HG03520 (cell line): ENCODE measurements around the gene DAGLB.

Source experiments
- ATAC-seq: cut with Tn5 transposase; IDR thresholded peaks from one replicate; pipeline ENCODE4 v1.9.1; 2021; ENCODE audit warnings: mild to moderate bottlenecking, moderate library complexity; ENCODE audit not compliant: unreplicated experiment

Gene DAGLB, protein sequence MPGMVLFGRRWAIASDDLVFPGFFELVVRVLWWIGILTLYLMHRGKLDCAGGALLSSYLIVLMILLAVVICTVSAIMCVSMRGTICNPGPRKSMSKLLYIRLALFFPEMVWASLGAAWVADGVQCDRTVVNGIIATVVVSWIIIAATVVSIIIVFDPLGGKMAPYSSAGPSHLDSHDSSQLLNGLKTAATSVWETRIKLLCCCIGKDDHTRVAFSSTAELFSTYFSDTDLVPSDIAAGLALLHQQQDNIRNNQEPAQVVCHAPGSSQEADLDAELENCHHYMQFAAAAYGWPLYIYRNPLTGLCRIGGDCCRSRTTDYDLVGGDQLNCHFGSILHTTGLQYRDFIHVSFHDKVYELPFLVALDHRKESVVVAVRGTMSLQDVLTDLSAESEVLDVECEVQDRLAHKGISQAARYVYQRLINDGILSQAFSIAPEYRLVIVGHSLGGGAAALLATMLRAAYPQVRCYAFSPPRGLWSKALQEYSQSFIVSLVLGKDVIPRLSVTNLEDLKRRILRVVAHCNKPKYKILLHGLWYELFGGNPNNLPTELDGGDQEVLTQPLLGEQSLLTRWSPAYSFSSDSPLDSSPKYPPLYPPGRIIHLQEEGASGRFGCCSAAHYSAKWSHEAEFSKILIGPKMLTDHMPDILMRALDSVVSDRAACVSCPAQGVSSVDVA

DNA sequence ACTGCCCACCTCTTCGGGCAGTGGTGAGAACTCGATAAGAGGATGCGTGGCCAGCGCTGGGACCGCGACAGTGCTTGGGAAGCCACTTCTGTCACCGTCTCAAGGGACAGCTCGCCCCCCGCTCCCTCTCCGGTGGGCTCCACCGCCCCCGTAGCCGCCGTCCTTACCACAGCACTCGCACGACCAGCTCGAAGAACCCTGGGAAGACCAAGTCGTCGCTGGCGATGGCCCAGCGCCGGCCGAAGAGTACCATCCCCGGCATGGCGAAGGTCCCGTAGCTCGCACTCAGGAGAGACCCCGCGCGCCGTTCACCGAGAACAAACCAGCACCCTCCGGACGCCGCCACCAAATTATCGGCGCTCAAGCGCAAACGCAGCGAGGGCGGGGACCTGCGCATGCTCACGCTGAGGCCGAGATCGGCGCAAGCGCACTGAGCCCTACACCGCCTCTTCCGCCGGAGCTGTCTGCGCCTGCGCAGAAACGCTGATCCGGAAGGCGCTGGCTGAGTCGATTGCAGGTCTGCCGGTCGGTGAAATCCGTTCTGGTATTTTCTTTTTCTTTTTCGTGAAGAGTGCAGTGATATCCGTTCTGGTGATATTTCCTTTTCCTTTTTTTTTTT is at the start of gene DAGLB:
TSS of gene DAGLB (minus strand) at position 374 of the 619 bp plus-strand sequence. CDS start at position 262, 112 bp downstream.
- peak; percentile 70 for ATAC-seq

DNA sequence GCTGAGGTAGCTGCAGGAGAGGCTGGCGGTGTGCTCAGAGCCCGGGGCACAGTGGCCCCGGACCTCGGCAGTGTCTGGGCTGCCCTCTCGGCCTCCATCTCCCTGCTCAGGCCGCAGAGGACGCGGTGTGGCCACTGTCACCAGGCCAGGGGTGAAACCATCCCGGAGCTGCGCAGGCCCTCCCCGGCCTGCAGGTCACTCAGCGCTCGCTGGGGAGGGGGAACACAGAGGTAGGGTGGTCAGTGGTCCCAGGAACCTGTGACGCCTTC is 49.8 kb upstream of the DAGLB start:
- no peak for ATAC-seq

DNA sequence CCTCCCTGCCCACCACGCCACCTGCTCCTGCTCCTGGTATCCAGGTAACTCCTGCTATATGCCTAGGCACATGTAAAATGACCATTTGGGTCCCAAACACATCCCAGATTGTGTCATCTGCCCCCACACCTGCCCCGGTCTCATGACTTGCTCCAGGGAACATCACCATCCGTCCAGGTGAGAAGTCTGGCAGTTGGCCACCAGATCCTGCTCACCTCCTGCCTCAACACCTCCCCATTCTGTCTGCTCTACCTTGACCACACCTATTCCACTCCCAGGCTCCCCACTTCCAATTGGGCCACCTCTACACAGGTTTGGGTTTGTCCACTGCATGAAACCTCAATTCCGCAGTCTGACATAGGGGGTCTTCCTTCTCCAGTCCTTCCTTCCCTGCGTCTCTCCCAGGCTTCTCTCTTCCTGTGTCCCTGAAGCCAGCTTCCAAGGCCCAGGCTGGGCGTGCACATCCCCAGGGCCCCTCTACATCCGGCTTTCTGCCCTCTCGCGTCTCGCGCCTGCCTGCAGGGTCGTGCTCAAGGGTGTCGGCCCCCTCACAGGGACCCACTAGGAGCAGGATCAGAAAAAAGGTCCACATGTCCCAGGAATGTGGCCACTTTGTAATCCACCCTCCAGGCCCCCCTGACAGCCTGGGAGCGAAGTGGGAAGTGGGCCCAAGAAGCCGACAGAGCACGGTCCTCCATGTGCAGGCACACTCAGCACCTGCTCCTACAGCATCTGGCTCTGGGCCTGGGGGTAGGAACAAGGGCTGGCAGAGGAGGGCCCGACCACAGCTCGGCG is 49.3 kb upstream of the DAGLB start:
- no peak for ATAC-seq

DNA sequence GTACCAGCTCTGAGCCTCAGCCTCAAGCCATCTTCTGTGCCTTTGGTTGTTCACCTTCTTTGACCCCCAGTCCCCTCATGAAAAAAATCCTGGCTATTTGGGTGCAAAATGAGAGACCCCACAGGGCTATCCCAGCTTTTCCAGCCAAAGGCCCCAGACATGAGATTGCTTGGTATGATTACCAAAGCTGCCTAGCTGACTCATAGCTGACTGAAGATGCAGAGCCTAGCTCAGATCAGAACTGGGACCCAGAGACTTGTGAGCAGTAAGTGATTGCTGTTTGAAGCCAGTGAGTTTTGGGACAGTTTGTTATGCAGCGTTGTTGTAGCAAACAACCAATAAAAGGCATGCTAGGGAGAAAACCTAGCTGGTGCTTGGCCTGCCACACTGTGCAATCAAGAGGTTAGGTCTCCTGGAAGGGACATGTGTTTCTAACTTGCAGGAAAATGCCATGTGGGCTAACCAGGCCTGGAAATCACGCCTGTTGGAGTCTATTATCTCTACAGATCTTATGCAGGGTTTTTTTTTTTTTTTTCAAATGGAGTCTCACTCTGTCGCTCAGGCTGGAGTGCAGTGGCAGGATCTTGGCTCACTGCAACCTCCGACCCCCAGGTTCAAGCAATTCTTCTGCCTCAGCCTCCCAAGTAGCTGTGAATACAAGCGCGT is 48.0 kb upstream of the DAGLB start:
- ATAC-seq = no peak

DNA sequence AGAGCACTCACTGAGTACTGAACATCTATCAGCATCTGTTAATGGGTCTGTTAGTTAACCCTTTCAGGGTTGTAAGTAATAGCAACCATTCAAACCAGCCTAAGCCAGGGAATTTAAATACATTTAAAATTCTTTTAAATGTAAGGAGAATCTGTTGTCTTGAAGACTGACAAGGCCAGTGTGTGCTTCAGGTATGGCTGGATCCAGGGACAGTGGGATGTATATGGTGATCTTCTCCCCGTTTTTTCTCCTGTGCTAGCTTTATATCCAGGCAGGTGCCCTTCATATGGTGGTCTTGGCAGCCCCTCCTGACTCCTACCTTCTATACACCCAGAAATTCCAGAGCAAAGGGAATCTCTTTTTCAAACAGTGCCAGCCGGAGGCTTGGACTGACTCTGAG is 46.6 kb upstream of the DAGLB start:
- ATAC-seq = no peak

DNA sequence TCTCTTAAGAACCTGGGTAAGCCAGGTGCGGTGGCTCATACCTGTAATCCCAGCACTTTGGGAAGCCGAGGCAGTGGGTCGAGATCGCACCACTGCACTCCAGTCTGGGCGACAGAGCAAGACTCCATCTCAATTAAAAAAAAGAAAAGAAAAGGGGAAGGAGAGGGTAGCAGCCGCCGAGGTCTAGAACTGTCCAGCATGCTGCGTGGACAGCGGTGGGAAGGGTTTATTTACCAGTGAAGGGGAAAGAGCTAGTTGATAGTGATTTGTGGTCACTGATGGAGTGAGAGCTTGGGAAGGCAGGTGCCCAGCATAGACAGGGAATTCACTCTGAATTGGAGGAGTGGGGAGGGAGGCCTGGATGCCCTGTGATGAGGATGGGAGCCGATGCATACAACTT is 43.4 kb upstream of the DAGLB start:
- no peak for ATAC-seq

DNA sequence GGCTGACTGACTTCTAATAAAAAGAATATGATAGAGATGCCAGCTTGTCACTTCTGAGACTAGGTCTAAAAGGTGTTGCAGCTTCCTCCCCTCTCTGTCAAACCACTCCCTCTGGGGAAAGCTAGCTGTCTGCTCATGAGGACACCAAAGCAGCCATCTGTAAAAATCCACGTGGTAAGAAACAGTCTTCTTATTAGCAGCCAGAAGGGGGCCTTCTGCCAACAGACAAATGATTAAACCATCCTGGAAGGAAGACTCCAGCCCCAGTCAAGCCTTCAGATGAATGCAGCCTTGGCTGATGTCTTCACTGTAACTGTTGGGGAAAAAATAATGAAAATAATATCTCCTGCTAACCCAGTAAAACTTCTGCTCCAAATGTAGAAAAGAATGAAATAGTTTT is 41.9 kb upstream of the DAGLB start:
- ATAC-seq = no peak

DNA sequence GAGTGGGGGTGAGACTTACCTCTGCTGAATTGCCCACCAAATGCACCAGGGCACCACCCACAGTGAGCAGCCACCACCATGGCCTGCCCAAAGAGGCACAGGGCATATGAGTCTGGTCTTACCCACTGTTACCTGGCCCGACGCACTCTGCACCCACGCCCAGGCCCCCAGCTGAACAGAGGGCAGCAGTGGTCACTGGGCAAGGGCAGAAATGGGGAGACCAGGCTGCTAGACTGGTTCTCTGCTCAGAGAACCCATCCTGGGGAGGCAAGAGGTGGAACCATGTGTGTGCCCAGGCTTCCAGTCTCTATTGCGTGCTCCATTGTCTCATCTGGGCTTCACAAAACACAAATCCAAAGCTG is 39.4 kb upstream of the DAGLB start:
- no peak for ATAC-seq

DNA sequence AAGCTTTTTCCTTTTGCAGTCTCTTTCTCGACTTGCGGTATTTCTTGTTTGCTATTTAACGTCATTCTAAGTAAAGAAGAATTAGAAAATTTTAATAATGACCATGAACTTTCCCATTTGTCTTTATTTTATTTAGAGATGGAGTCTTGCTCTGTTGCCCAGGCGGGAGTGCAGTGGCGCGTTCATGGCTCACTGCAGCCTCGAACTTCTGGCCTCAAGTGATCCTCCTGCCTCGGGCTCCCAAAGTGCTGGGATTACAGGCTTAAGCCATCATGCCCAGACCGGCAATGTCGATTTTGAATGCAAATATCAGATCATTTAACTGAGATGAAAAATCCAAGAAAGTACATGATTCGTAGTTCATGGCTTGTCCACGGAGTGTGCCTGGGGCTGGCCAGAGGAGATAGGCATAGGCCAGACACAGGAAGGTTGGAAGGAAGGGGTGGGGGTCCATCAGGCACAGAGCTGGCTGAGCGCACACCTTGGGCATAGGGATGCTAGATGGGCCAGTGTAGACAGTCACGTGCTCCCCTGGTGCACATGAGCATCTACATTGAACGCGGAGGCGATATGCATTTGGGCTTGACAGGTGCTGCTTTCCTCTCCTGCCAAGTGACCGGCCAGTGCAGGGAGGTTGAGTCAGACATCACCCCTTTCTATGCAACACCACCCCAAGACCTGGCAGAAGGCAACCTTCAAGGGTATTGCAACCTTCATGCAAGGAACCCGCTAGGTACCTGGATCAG is 38.9 kb upstream of the DAGLB start:
- ATAC-seq = no peak

DNA sequence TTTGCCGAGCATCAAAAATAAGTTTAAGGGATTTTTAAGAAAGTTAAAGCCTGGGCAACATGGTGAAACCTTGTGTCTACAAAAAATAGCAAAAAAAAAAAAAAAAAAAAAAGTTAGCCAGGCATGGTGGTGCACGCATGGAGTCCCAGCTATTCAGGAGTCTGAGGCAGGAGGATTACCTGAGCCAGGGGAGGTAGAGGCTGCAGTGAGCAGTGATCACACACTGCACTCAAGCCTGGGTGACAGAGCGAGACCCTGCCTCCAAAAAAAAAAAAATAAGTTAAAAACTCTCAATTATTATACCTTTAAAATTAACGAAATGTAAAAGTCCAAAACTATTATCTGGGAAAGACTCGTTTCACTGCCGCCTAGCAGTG is 35.0 kb upstream of the DAGLB start:
- ATAC-seq = no peak

DNA sequence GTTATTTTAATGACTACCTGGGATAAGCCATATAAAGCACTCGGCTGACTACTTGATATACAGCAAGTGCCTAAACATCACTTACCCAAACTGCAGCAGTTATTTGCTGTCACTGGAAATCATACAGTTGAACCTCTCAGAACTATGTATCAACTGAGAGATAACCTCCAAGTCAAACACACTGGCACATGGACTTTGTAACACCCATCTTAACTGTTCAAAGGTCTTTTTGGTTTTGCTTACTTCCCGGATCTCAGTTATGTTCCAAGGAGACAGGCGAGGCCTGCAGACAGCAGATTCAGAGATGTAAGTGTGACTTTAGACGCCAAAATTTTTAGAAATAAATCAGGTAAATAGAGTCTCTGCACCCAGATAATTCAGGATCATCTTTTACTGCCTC is 34.6 kb upstream of the DAGLB start:
- ATAC-seq = no peak

DNA sequence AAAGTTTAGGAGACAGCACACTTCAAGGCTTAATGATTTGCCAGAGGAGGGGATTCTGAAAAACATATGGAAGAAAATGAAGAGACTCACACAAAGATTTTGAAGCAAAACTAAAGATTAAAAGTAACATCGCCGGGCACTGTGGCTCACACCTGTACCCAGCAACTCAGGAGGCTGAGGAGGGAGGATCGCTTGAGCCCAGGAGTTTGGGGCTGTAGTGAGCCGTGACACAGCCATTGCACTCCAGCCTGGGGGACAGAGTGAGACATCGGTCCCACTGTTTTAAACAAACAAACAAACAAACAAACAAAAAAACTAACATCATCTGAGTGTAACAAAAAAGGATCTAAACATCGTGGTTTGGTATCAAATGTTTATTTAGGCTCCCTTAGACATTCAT is 33.7 kb upstream of the DAGLB start:
- no peak for ATAC-seq

DNA sequence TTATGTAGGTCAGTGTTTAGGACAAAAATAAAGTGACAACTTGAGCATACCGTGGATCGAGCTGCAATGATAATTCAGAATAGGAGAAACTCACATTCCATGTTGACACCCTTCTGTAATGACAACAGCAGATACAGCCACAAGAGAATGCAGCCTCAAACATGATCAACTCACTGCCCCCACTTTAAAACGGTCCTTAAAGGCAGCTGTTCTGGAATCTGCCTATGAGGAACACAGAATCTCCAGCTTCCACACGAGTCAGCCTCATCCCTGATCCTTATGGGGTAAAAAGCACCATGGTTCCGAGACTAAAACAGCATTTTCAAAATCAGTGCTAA is 32.5 kb upstream of the DAGLB start:
- no peak for ATAC-seq

DNA sequence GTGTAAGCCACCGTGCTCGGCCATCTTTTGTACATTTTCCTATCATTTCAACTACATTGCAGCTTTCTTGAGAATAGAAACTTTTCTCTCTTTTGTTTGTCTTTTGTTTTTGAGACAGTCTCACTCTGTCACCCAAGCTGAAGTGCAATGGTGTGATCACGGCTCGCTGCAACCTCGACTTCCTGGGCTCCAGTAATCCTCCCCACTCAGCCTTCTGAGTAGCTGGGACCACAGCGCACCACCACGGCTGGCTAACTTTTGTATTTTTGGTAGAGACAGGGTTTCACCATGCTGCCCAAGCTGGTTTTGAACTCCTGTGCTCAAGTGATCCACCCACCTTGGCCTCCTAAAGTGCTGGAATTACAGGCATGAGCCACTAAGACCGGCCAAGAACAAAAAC is 31.3 kb upstream of the DAGLB start:
- no peak for ATAC-seq

DNA sequence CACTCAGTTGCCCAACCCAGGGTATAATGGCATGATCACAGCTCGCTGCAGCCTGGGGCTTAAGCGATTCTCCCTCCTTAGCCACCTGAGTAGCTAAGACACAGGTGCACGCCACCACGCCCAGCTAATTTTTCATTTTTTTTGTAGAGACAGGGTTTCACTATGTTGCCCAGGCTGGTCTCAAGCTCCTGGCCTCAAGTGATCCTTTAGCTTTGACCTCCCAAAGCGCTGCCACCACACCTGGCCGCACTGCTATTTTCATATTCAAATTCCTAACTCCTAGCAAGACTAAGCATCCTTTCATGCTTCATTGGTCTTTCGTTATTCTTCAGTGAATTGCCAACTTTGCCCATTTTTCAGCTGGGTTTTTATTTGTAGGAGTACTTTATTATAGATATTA is 30.4 kb upstream of the DAGLB start:
- ATAC-seq = no peak

DNA sequence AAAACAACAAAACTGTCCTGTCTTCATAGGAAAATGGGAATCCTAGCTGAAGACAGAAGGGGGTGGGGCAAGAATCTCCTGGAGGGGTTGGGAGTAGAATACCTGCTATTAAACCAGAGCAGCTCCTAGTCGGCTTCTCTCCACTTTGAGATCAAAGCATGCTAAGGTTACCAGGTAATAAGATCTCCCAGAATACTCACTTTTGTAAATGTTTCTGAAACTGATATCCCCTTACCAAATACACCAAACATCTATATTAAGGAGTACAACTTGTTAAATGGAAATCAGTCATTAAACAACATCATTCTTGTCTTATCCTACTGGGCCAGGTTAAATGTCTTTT is 29.5 kb upstream of the DAGLB start:
- ATAC-seq = no peak

DNA sequence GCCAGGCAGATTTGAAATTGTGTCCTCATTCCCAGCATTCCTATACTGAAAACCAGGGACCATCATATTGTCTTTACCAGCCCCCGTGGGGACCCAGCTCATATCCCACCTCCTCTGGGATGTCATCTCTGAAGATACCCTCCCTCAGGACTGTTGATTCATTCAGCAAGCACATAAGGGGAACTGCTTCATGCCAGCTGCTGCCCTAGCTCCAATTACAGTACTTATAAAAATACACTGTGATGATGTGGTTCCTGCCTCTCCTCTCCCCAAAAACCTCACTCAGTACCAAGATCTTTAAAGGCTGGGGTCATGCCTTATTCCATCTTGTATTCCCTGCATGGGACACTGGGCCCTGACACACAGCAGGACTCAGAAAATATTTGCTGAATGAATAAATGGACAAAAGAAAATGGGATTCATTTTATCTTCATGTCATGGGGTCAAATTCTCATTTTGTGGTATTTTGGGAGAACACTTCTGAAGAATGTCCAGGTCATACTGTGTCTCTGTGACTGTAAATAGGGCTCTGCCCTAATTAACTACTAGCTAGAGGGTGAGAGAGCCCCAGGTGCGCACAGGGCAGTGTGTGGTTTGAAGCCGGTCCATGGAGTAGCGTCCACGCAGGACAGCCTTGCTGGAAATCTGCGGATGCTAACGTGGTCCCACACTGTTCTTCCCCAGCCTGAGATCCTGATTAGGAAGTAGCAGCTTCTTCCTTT is 29.0 kb upstream of the DAGLB start:
- no peak for ATAC-seq

DNA sequence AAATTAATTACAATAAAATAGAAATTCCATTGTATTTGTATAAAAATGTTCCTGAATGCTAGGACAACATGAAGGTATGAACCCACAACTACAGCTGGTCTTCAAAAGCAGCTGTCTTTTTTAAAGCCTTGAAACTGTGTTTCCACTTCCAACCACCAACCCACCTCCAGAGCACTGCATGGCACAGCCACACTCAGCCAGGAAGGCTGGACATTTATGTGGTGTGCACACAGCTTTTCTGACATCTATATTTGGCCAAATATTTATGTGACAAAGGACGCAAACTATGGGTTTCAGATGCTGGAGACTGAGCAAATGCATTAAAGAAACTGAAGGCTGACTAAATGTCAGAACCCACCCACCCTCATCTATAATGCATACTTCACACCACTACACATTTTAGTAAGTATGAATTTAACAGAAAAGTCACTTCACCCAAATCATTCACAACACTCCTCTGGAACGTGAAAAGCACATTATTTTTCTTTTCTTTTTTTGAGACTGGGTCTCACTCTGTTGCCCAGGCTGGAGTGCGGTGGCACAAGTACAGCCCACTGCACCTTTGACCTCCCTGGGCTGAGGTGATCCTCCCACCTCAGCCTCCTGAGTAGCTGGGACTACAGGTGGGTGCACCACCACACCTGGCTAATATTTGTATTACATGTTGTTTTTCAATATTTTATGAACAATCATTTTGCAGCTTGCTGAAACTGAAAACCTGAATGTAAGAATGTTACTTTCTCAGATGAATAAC is 27.9 kb upstream of the DAGLB start:
- no peak for ATAC-seq

DNA sequence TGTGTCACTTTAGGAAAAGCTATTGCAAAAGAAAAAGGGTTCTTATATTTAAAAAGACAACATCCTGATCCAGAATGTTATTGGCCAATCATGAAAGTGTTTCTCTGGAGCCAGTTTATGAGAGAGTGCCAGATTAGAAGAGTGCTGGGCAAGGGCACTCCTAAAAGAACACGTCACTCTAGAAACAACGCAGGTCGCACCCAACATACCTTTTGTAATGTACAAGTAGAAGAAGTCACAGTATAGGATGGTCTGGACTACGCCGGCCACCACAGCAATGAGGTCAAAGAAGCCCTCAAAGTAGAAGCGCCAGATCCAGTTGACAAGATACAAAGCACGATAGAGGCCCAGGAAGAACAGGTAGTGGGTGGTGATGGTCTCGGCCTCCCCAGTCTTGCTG is 18.1 kb upstream of the DAGLB start:
- ATAC-seq = no peak
